Spleen (tissue), 13 donors: Measurements from ENCODE around the gene ABCG4. TPM values are rescaled to one million over a fixed set of nuclear protein-coding genes. Genes with fewer than 3 reads are reported as not detected.
A peak's percentile ranks its signal among the peaks of the same experiment; 100 is the strongest.

Experiments used
- DNase-seq: peaks from one replicate; pipeline ENCODE4 v3.0.0-alpha.2; 2020
- H3K27ac ChIP-seq, 8 donors: fragments of 200-600 bp; sonication (generic) in 7 of 8; 1 replicate in 4 of 8; 2 replicates in 4 of 8; pipeline versions ENCODE4 v1.5.0 to v1.8.0; 2016 to 2021; ENCODE audit warnings: inconsistent platforms in 4 of 8, mild to moderate bottlenecking in 4 of 8, moderate library complexity in 1 of 8
- H3K27me3 ChIP-seq, 7 donors: fragments of 200-600 bp; sonication (generic) in 6 of 7; replicated peaks in 1 of 7; 1 replicate in 4 of 7; 2 replicates in 3 of 7; pipeline versions ENCODE4 v1.5.0 to v1.8.0; 2016 to 2021; ENCODE audit warnings: inconsistent platforms in 3 of 7, mild to moderate bottlenecking in 1 of 7
- H3K36me3 ChIP-seq, 6 donors: fragments of 200-600 bp; sonication (generic) in 5 of 6; 1 replicate in 4 of 6; 2 replicates in 2 of 6; pipeline versions ENCODE4 v1.5.0 to v1.8.0; 2016 to 2021; ENCODE audit warnings: inconsistent platforms in 2 of 6
- H3K4me1 ChIP-seq, 6 donors: fragments of 200-600 bp; sonication (generic) in 5 of 6; 1 replicate in 3 of 6; 2 replicates in 3 of 6; pipeline versions ENCODE4 v1.5.0 to v1.8.0; 2016 to 2021; ENCODE audit warnings: inconsistent platforms in 3 of 6
- H3K4me3 ChIP-seq, 8 donors: fragments of 200-600 bp; sonication (generic) in 7 of 8; 1 replicate in 4 of 8; 2 replicates in 4 of 8; pipeline versions ENCODE4 v1.5.0 to v1.8.0; 2016 to 2021; ENCODE audit warnings: inconsistent platforms in 4 of 8, mild to moderate bottlenecking in 4 of 8, moderate library complexity in 2 of 8
- H3K9me3 ChIP-seq, 8 donors: fragments of 200-600 bp; sonication (generic) in 7 of 8; 1 replicate in 4 of 8; 2 replicates in 4 of 8; pipeline versions ENCODE4 v1.5.0 to v1.8.0; 2016 to 2021; ENCODE audit warnings: inconsistent platforms in 4 of 8
- CTCF ChIP-seq, 11 experiments: fragments of 200-600 bp in 7 of 11; fragments of 450-650 bp in 4 of 11; sonication (generic) in 4 of 11; IDR thresholded peaks in 8 of 11; conservative IDR thresholded peaks in 3 of 11; 1 replicate in 7 of 11; 2 replicates in 4 of 11; pipeline versions ENCODE4 v1.4.0 to v1.8.0; 2016 to 2021; ENCODE audit warnings: antibody characterized with exemption in 11 of 11, inconsistent platforms in 4 of 11, mild to moderate bottlenecking in 1 of 11
- POLR2A ChIP-seq, 3 donors: fragments of 450-650 bp; IDR thresholded peaks; one replicate each; pipeline ENCODE4 v1.5.1; 2017; ENCODE audit warnings: antibody characterized with exemption in 3 of 3, mild to moderate bottlenecking in 1 of 3
- POLR2AphosphoS5 ChIP-seq, 3 donors: sonication (generic); formaldehyde crosslinking; IDR thresholded peaks; one replicate each; pipeline ENCODE4 v1.5.1; 2017; ENCODE audit warnings: antibody characterized with exemption in 3 of 3
- WGBS, 5 donors: extraction: QIAGEN DNeasy Blood & Tissue Kit in 3 of 5; methylation state at CpG; one replicate each; pipeline versions ENCODE4 v1.1.5 to v1.1.7; 2013 to 2018; 5-methylcytosine and 5-hydroxymethylcytosine counted together
- intact Hi-C: fragments of 100-400 bp; cut with DNase I; formaldehyde crosslinking; loops from one replicate; pipeline ENCODE4 v1.15.0; 2023; ENCODE audit warnings: low total_unique reads
- long read RNA-seq, 2 donors: transcript quantifications; one replicate each; lab custom pipeline, GENCODE V29; 2026
- polyA plus RNA-seq, 3 donors: library from polyadenylated mRNA; stranded (reverse); fragments of 200-250 nt; gene quantifications; one replicate each; pipeline ENCODE4 v1.2.1, GENCODE V29; 2013
- total RNA-seq, 7 donors: library from RNA; depleted of rRNA in 3 of 7; stranded (reverse); fragments of >200 nt in 3 of 7; fragmentation: NEBNext Ultra II Directional in 4 of 7; extraction: Animal tissue kit (Norgen Biotek cat#: 25700) in 4 of 7; gene quantifications; one replicate each; pipeline versions ENCODE4 v1.1.0 to v1.2.1, GENCODE V29; 2016 to 2021
- donor health status: healthy with polysubstance abuse.
- donor health status: DM: no; HTN: no; CAD: no; lungs with moderate emphysema.
- donor health status: DM: no; HTN: no; CAD: no.
- donor health status: Bipolar disorder and iron deficiency.
- donor health status: healthy.
- donor health status: DM: no; HTN: no; CAD: no.
- donor health status: DM: yes; HTN: yes; CAD: no.

The ABCG4 gene
- under 1 TPM in 4 of 7 donors, not detected in 3; 0.17 to 0.32 (median 0.23) TPM for total RNA-seq
- under 1 TPM in 2 of 3 donors, not detected in 1; 0.03 to 0.06 TPM for polyA plus RNA-seq
- long read RNA-seq, donor 1: 0 reads
- long read RNA-seq, donor 2: 0 reads

DNA sequence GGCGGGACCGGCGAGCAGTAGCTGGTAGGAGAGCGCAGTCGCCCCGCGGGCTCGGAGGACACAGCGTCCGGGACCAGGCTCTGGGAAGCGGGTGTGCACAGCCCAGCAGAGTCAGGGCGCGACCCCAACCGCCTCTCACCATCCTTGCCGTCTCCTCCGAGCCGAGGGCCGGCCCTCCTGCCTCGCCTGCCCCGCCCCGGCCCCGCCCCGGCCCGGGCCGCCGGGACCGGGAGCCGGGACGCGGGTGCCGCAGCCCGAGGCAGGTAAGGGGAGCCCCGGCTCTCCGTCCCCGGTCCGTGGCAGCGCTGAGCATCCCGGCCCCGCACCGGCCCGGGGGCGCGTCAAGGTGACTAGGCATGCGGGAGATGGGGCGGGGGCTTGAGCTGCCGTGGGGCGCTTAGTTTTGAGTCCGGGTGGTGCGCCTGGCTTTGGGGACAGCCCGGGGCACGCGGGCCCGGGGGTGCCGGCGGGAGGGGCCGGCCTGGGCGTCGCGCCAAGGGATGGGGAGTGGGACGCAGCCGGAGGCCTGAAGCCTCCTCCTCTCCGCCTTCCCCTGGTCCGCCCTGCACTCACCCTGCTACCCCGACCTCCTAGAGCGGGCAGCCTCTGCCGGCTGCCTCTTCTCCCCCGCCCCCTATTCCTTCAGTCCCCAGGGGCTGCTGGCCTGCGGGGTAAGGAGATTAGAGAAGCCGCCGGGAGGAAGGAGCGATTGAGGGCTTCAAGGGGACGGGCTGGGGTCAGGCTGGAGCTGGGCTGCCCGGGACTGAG, at the start of gene ABCG4:
ABCG4 (plus strand) TSS at position 35 of the 768 bp plus-strand sequence. CDS start 914 bp downstream, outside the sequence.
- Histone ChIP-seq H3K36me3 (no peaks in the 10 kb centered on the region), H3K9me3 (no peaks in the 10 kb centered on the region), H3K27me3 (peaks cover 0 to 70% (median 34%) of the 10 kb centered on the region in 7 donors), H3K4me1 (peaks cover 0 to 38% (median 24%) of the 10 kb centered on the region in 6 donors), H3K4me3 (peak within 1 kb of the TSS; percentile 44 to 76 (median 58)), H3K27ac (no peak within 1 kb of the TSS)
- TF ChIP-seq POLR2A (IDR thresholded peaks at IDR 0.05): no peak
- intact Hi-C loops: no loop called here
- no peak for DNase-seq
- 0 to 1% (median 1%) methylated on average over 15 to 73 of the region's 73 CpGs for WGBS, 5 donors

- no peak overlapping the region for H3K4me3 ChIP-seq
- intact Hi-C loops: loop anchor here (10.0 kb wide), 1 partner anchor 95 kb away; no protein-coding TSS in a partner anchor
- TF ChIP-seq POLR2AphosphoS5 (IDR thresholded peaks at IDR 0.05) (no peak), CTCF (IDR thresholded peaks at IDR 0.05 in 8 of 11, conservative IDR thresholded peaks at IDR 0.05 in 3 of 11) (no peak), POLR2A (IDR thresholded peaks at IDR 0.05) (no peak)
- H3K27me3 ChIP-seq: no peaks in the 10 kb centered on the region
- H3K27ac ChIP-seq: no peak overlapping the region
- peaks cover 0 to 31% (median 19%) of the 10 kb centered on the region in 6 donors for H3K36me3 ChIP-seq
- H3K9me3 ChIP-seq: no peaks in the 10 kb centered on the region
- WGBS, 5 donors: 53 to 78% (median 68%) methylated on average over 6 of the region's 6 CpGs
- no peak for DNase-seq
- H3K4me1 ChIP-seq: peaks cover 24 to 71% (median 45%) of the 10 kb centered on the region in 6 donors
Observed at GRCh38 chr11:119099711-119100110, 49.1 kb upstream of the ABCG4 start.

DNA sequence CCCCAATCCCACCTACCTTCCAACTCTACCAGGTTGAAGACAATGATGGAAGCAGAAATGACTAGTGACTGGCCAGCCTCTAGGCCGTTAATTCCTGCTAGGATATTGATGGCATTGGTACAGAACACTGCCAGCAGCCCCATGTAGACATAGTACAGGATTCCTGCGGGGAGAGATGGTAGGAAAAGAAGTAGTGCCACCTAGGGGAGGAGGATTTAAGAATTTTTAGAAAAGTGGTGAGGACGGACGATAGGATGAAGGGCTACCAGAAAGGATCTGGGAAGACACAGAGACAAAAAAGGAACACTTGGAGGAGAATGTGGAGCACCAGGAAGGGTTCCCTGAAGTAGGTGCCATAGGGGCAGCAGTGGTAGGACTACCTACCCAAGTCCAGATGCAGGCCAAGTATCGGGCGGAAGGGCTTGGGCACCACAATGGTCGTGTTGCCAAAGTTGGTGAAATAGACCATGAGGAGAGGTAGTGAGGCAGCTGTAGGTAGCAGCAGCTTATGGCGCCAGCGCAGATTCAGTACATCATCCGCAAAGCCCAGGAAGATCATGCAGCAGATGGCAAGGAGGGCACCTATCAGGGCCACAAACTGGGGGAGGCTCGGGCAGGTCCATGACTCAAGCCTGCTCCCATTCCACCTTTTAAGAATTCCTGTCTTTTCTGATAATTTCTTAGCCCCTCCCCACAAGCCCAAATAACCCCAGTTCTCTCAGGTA, 48.4 kb upstream of the ABCG4 start:
- Histone ChIP-seq H3K4me3 (peak overlapping the region; percentile 83 to 99 (median 92)), H3K36me3 (peaks cover 0 to 31% (median 19%) of the 10 kb centered on the region in 6 donors), H3K9me3 (no peaks in the 10 kb centered on the region), H3K27me3 (no peaks in the 10 kb centered on the region), H3K4me1 (peaks cover 24 to 71% (median 45%) of the 10 kb centered on the region in 6 donors), H3K27ac (peak overlapping the region in 1 of 8 donors; percentile 91)
- TF ChIP-seq CTCF (IDR thresholded peaks at IDR 0.05 in 8 of 11, conservative IDR thresholded peaks at IDR 0.05 in 3 of 11): peak in 2 of 11 experiments; percentile 11 to 21
- TF ChIP-seq POLR2AphosphoS5 (IDR thresholded peaks at IDR 0.05): no peak
- intact Hi-C loops: no loop called here
- 55 to 62% (median 56%) methylated on average over 11 of the region's 11 CpGs for WGBS, 5 donors
- peak; percentile 67 for DNase-seq

- peaks cover 0 to 31% (median 19%) of the 10 kb centered on the region in 6 donors for H3K36me3 ChIP-seq
- no peaks in the 10 kb centered on the region for H3K9me3 ChIP-seq
- no peaks in the 10 kb centered on the region for H3K27me3 ChIP-seq
- DNase-seq: peak; percentile 75
- intact Hi-C loops: no loop called here
- peaks cover 21 to 71% (median 41%) of the 10 kb centered on the region in 6 donors for H3K4me1 ChIP-seq
- WGBS, 5 donors: 1 to 3% (median 2%) methylated on average over 16 to 29 of the region's 29 CpGs
- peak overlapping the region; percentile 85 to 98 (median 92) for H3K27ac ChIP-seq
- H3K4me3 ChIP-seq: peak overlapping the region; percentile 83 to 99 (median 92)
- TF ChIP-seq CTCF (IDR thresholded peaks at IDR 0.05 in 8 of 11, conservative IDR thresholded peaks at IDR 0.05 in 3 of 11) (peak in 1 of 11 experiments; percentile 17), POLR2A (IDR thresholded peaks at IDR 0.05) (no peak), POLR2AphosphoS5 (IDR thresholded peaks at IDR 0.05) (peak in 1 of 3 donors; percentile 61)
Observed at GRCh38 chr11:119100994-119101758, 47.7 kb upstream of the ABCG4 start.
